Measurements from ENCODE around the gene NDUFS7.

GRCh38 chr19:1401889-1402217 is 18.1 kb downstream of the NDUFS7 start:
- TF ChIP-seq CTCF (IDR thresholded peaks at IDR 0.05) (no peak), POLR2A (IDR thresholded peaks at IDR 0.05) (no peak)

Measured in sigmoid colon (tissue), 3 donors.